SK-N-MC (cell line): ENCODE data around the gene SREBF1.
A peak's percentile ranks its signal among the peaks of the same experiment; 100 is the strongest.

Source experiments
- DNase-seq: peaks from one replicate; pipeline ENCODE4 v3.0.0-alpha.2; 2011; ENCODE audit warnings: low read depth, low spot score
- H3K27ac ChIP-seq: fragments of 200-600 bp; sonication (generic); 2 replicates; pipeline ENCODE4 v1.5.1; 2016; ENCODE audit warnings: mixed run types
- H3K36me3 ChIP-seq: fragments of 200-600 bp; sonication (generic); 2 replicates; pipeline ENCODE4 v1.6.1; 2017; ENCODE audit warnings: antibody characterized with exemption, low read length, mixed read lengths; ENCODE audit not compliant: insufficient read depth
- H3K4me3 ChIP-seq: fragments of 200-600 bp; sonication (generic); 2 replicates; pipeline ENCODE4 v1.5.1; 2016
- H3K9ac ChIP-seq: fragments of 200-600 bp; sonication (generic); 2 replicates; pipeline ENCODE4 v1.8.0; 2017; ENCODE audit warnings: mixed run types, mixed read lengths; ENCODE audit not compliant: insufficient read length
- H3K9me3 ChIP-seq: fragments of 200-600 bp; sonication (generic); 2 replicates; pipeline ENCODE4 v1.6.1; 2017; ENCODE audit warnings: low read depth, mild to moderate bottlenecking, antibody characterized with exemption, low read length, moderate library complexity, mixed read lengths
- EZH2 ChIP-seq: fragments of 200-600 bp; sonication (generic); IDR thresholded peaks from one replicate; pipeline ENCODE4 v1.6.1; 2017; ENCODE audit warnings: antibody characterized with exemption
- FOXP2 ChIP-seq: optimal IDR thresholded peaks from 2 replicates; pipeline ENCODE3; 2011; ENCODE audit warnings: mild to moderate bottlenecking, moderate library complexity; ENCODE audit not compliant: insufficient read depth; ENCODE audit errors: extremely low read length, control extremely low read depth
- POLR2AphosphoS5 ChIP-seq: IDR thresholded peaks from 2 replicates; pipeline ENCODE4 v1.6.1; 2012; ENCODE audit warnings: mild to moderate bottlenecking, low read depth, low read length, borderline replicate concordance

SREBF1 gene

GRCh38 chr17:17832032-17832363, 4.8 kb downstream of the SREBF1 start:
- Histone ChIP-seq H3K4me3 (no peak overlapping the region), H3K36me3 (peaks cover 16% of the 10 kb centered on the region; the same call in 1 of the 2 replicates), H3K9ac (no peak overlapping the region), H3K9me3 (no peaks in the 10 kb centered on the region), H3K27ac (no peak overlapping the region)
- no peak for TF ChIP-seq EZH2
- no peak for TF ChIP-seq POLR2AphosphoS5
- TF ChIP-seq FOXP2 = no peak
- no peak for DNase-seq

DNA sequence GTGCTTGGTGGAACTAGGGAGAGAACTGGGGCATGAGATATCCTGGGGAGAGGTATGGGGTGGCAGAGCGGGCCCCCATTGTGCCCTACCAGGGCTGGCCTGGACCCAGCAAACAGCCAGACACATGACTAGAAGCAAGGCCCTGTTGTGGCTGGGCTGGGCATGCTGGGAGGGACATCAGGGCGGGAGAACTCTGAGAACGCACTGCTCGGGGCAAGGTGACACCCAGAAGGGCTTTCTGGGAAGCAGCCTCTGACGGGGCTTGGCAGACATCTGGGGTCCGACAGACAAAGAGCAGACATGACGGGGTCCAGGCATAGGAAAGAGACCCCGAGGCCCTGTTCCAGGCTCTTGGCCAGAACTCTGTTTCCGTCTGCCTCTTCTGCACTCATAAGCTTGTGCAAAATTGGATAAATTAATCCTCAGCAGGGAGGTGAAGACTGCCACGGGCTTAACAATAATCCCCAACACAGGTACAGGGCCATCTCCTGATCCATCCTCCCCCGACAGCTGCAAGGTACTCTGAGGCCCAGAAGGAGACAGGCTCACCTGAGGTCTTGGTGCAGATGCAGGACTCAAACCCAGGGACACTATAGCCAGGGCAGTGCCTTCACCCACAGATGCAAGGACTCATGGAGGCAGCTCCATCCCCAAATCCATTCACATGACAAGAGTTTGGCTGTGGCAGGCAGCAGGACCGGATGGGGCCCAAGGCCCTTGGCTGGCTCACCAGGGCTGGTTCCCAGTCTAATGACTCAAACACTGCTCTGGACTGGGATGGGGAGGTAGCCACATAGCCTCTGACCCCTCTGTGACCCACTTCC, 5.4 kb downstream of the SREBF1 start:
- TF ChIP-seq FOXP2 = no peak
- TF ChIP-seq EZH2 = no peak
- TF ChIP-seq POLR2AphosphoS5 = no peak
- Histone ChIP-seq H3K9me3 (no peaks in the 10 kb centered on the region), H3K27ac (no peak overlapping the region), H3K36me3 (peaks cover 16% of the 10 kb centered on the region; the same call in 1 of the 2 replicates), H3K9ac (no peak overlapping the region), H3K4me3 (no peak overlapping the region)
- DNase-seq = no peak

GRCh38 chr17:17830740-17831207, 6.0 kb downstream of the SREBF1 start:
- Histone ChIP-seq H3K9me3 (no peaks in the 10 kb centered on the region), H3K4me3 (no peak overlapping the region), H3K36me3 (peaks cover 16% of the 10 kb centered on the region; the same call in 1 of the 2 replicates), H3K27ac (no peak overlapping the region), H3K9ac (no peak overlapping the region)
- DNase-seq = no peak
- TF ChIP-seq EZH2 (no peak), FOXP2 (no peak), POLR2AphosphoS5 (no peak)

DNA sequence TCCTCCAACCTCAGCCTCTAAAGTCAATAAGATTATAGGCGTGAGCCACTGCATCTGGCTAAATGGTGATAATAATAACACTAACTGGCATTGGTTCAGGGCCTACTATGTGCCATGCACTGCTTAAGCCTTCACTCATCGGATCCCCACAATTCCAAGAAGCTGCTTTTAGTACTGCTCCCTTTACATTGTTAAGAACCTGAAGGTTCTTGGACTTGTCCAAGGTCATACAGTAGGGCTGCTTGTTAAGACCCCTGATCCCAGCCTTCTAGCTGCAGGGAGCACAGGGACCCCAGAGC, 6.6 kb downstream of the SREBF1 start:
- Histone ChIP-seq H3K4me3 (no peak overlapping the region), H3K27ac (0 out of 2 replicates have a peak overlapping the region, but pooled peaks have one; percentile 25), H3K9me3 (no peaks in the 10 kb centered on the region), H3K9ac (no peak overlapping the region), H3K36me3 (peaks cover 13% of the 10 kb centered on the region; the same call in 1 of the 2 replicates)
- DNase-seq = no peak
- TF ChIP-seq EZH2 (no peak), FOXP2 (no peak), POLR2AphosphoS5 (no peak)

DNA sequence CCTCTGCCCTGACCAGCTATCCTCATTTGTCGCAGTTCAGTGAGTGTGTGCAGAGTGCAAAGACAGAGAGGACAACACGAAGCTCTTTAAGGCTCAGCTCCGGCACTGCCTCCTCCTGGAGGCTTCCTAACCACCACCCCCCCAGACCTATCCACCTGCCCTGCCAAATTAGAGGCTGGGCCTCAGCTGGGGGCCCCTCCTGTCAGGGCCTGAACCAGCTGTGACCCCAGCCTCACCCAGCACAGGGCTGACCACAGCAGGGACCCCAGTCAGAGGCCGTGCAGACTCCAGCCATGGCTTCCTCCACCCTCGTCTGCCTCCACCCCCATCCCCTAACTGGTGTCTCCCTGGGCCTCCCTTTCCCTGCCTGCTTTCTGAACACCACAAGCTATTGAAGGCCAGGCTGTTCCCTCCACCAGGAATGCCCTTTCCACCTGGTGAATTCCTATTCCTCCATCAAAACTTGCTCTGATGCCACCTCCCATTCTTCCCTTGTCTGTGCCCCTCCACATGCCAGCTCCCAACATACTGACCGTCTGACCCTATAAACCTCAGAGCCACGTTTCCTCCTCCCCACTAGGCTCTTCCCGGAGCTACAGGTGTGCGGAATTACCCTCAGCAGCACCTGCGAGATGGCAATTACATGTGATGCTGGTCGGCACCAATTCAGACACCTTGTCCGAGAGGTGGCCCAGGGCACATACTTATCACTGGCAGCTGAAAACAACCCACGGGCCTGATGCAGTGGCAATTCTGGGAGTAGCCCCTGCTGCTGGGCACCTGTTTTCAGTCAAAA, 8.8 kb downstream of the SREBF1 start:
- H3K27ac ChIP-seq = no peak overlapping the region
- no peak overlapping the region for H3K9ac ChIP-seq
- H3K4me3 ChIP-seq = no peak overlapping the region
- TF ChIP-seq FOXP2 = no peak
- no peak for TF ChIP-seq EZH2
- TF ChIP-seq POLR2AphosphoS5 = no peak
- H3K36me3 ChIP-seq = peaks cover 10% of the 10 kb centered on the region; the same call in 1 of the 2 replicates
- no peaks in the 10 kb centered on the region for H3K9me3 ChIP-seq
- no peak for DNase-seq

- Histone ChIP-seq H3K9me3 (no peaks in the 10 kb centered on the region), H3K9ac (no peak overlapping the region), H3K36me3 (peaks cover 7% of the 10 kb centered on the region; the same call in 1 of the 2 replicates), H3K27ac (peak overlapping the region; percentile 82; the same call in 1 of the 2 replicates), H3K4me3 (no peak overlapping the region)
- DNase-seq = no peak
- TF ChIP-seq EZH2 (no peak), FOXP2 (no peak), POLR2AphosphoS5 (no peak)
Observed at GRCh38 chr17:17826942-17827785, 9.6 kb downstream of the SREBF1 start.

GRCh38 chr17:17826342-17826713, 10.5 kb downstream of the SREBF1 start:
- Histone ChIP-seq H3K27ac (peak overlapping the region; percentile 82), H3K4me3 (no peak overlapping the region), H3K9ac (no peak overlapping the region), H3K36me3 (no peaks in the 10 kb centered on the region; the same call in 1 of the 2 replicates), H3K9me3 (no peaks in the 10 kb centered on the region)
- DNase-seq = no peak
- TF ChIP-seq FOXP2 = no peak
- no peak for TF ChIP-seq POLR2AphosphoS5

- H3K36me3 ChIP-seq = peaks cover 11% of the 10 kb centered on the region
- H3K4me3 ChIP-seq = peak overlapping the region; percentile 36; the same call in 1 of the 2 replicates
Observed at GRCh38 chr17:17824783-17825614, 11.8 kb downstream of the SREBF1 start.

More at GRCh38 chr17:17824783-17825614, 11.8 kb downstream of the SREBF1 start:
- no peak for TF ChIP-seq EZH2
- TF ChIP-seq POLR2AphosphoS5 = no peak
- TF ChIP-seq FOXP2 = no peak
- H3K9ac ChIP-seq = peak overlapping the region; percentile 78
- H3K9me3 ChIP-seq = no peaks in the 10 kb centered on the region
- no peak for DNase-seq
- H3K27ac ChIP-seq = peak overlapping the region; percentile 99
